Caki2 (cell line): ENCODE measurements around the gene STXBP5. TPM values are rescaled to one million over a fixed set of nuclear protein-coding genes. Genes with fewer than 3 reads are reported as not detected.

Experiments used
- DNase-seq: peaks from one replicate; pipeline ENCODE4 v3.0.0-alpha.2; 2015; ENCODE audit warnings: low read depth
- in situ Hi-C: cut with HindIII; loops from 2 replicates; pipeline ENCODE4 v1.10.0; 2016; ENCODE audit warnings: low sequenced_read_pairs, low pct_unique_long_range_greater_than_20kb, mixed read lengths
- total RNA-seq: library from RNA; depleted of rRNA; stranded (reverse); fragments of >200 nt; shearing (Covaris generic); gene quantifications from 2 replicates; pipeline ENCODE4 v1.2.3, GENCODE V29; 2014; ENCODE audit warnings: low replicate concordance

Gene STXBP5
- total RNA-seq, 1 experiment from 2014 or later: 8.3 TPM

DNA sequence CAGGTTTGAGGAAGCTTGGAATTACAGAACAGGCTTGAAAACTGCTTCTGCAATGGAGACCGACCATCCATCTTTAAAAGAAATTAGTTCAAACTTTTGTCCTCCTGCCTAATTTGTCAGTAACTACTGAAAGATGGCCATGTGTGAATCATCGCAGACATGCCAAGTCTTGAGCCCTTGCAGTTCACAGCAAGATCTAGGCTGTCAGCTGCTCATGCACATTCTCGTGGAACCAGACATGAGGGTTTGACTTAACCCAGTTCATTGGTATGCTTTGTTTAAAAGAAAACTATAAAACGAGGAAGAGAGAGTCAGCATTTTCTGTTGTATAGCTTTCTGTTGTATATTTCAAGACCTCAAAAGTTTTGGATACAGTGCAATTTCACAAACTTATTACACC, 230.3 kb downstream of the STXBP5 start:
- DNase-seq: no peak
- in situ Hi-C loops: no loop called here

- in situ Hi-C loops: no loop called here
- DNase-seq: no peak
Measured at GRCh38 chr6:147437615-147438014, 233.4 kb downstream of the STXBP5 start.

- in situ Hi-C loops: no loop called here
- DNase-seq: no peak
Measured at GRCh38 chr6:147438758-147439528, 234.7 kb downstream of the STXBP5 start.
